ENCODE measurements around the gene C22orf23. TPM values are rescaled to one million over a fixed set of nuclear protein-coding genes. Genes with fewer than 3 reads are reported as not detected.

The C22orf23 gene
- total and polyA plus RNA-seq, 5 donors from 2014 or later: not detected

DNA sequence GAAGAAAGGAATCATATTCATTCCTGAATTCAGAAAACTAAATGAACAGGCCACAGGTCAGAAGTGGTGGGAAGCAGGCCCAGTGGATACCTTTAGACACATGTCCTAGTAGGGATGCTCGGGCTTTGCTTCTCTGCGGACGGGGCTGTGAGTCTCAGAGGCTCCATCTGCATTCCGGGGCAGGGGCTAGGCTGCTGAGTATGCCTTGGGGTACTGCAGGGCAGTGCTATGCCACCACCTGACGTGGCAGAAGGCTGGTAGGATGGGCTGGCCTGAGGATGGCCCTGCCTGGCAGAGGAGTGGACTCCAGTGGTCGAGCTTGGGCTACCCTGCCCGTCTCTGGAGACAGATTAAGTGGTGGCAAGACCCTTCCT is 9.6 kb downstream of the C22orf23 start:
- H3K27ac ChIP-seq (ENCODE audit: insufficient read depth, low read length, poor library complexity, severe bottlenecking): no peak overlapping the region
- no peaks in the 10 kb centered on the region for H3K4me1 Mint-ChIP-seq
- no peaks in the 10 kb centered on the region for H3K4me1 ChIP-seq (ENCODE audit: control insufficient read depth, insufficient read depth, low read length, poor library complexity, severe bottlenecking)
- no peaks in the 10 kb centered on the region for H3K9me3 Mint-ChIP-seq
- no peak overlapping the region for H3K4me3 Mint-ChIP-seq
- H3K27ac Mint-ChIP-seq: no peak overlapping the region
- H3K36me3 Mint-ChIP-seq: peaks cover 12% of the 10 kb centered on the region
- H3K9me3 ChIP-seq (ENCODE audit: control insufficient read depth in 2 of 2, low read length in 2 of 2): no peaks in the 10 kb centered on the region
- DNase-seq (no peak), ATAC-seq (ENCODE audit: low read depth in 2 of 2) (peak in 1 of 2 donors; percentile 34)
- no peaks in the 10 kb centered on the region for H3K27me3 Mint-ChIP-seq
- H3K4me3 ChIP-seq (ENCODE audit: low read depth, low read length): no peak overlapping the region
- H3K36me3 ChIP-seq (ENCODE audit: control insufficient read depth, insufficient read depth, low read length): peaks cover 2% of the 10 kb centered on the region
- H3K27me3 ChIP-seq (ENCODE audit: control insufficient read depth, insufficient read depth, low read length): no peaks in the 10 kb centered on the region

DNA sequence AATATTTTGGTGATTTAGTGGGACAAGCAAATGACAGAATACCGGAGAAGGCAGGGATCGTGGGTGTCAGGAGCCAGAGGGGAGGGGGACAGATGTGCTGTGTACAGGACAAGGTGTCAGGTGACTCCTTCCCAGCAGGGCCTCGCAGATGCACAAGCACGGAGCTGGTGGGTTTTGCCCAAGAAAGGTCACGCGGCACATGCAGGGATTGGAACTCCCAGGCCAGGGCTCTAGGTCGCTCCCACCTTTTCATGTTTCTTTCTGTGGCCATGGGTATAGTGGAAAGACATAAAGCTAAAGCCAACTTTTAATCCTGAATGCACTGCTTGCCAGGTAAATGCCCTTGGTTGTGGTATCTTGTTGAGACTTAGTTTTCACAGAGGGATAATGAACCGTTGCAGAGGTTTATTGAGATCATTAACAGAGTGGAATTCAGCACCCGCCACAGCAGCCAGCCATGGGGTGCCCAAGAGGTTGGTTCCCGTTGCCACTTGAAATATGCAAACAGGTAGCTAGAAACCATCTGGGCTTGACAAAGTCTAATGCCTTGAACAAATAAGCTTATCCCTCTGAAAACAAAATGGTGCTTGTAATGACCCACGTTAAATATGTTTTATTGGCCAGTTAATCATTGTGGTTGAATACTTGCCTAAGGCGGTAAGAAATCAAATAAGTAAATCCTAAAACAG is 10.1 kb downstream of the C22orf23 start:
- Histone ChIP-seq H3K36me3 (ENCODE audit: control insufficient read depth, insufficient read depth, low read length) (peaks cover 2% of the 10 kb centered on the region), H3K4me3 (ENCODE audit: low read depth, low read length) (no peak overlapping the region), H3K27ac (ENCODE audit: insufficient read depth, low read length, poor library complexity, severe bottlenecking) (no peak overlapping the region), H3K4me1 (ENCODE audit: control insufficient read depth, insufficient read depth, low read length, poor library complexity, severe bottlenecking) (no peaks in the 10 kb centered on the region), H3K27me3 (ENCODE audit: control insufficient read depth, insufficient read depth, low read length) (no peaks in the 10 kb centered on the region), H3K9me3 (ENCODE audit: control insufficient read depth in 2 of 2, low read length in 2 of 2) (no peaks in the 10 kb centered on the region)
- ATAC-seq (ENCODE audit: low read depth in 2 of 2) (no peak), DNase-seq (no peak)
- Mint-ChIP-seq H3K27ac (no peak overlapping the region), H3K36me3 (peaks cover 12% of the 10 kb centered on the region), H3K4me3 (no peak overlapping the region), H3K4me1 (no peaks in the 10 kb centered on the region), H3K27me3 (no peaks in the 10 kb centered on the region), H3K9me3 (no peaks in the 10 kb centered on the region)

DNA sequence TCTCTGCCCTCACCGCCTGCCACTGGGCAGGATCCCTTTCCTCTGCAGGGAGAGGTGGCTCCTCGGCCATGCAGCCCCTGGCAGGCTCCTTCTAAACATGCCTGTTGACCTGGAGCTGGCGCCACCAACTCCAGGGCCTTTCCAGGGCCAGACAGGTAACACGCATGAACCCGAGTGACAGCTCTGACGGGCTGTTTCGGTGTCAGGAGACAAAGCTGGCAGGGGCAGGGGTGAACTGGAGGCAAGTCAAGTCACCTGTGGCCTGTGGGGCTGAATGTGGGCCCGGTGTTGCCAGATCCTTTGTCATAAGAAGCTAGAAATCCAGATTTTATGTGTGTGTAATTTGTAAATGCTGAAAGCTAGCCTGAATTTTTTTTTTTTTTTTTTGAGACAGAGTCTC is 11.3 kb downstream of the C22orf23 start:
- H3K4me3 Mint-ChIP-seq: no peak overlapping the region
- H3K27ac Mint-ChIP-seq: no peak overlapping the region
- peaks cover 19% of the 10 kb centered on the region for H3K36me3 Mint-ChIP-seq
- no peak for DNase-seq
- ATAC-seq (ENCODE audit: low read depth in 2 of 2): no peak
- no peaks in the 10 kb centered on the region for H3K4me1 Mint-ChIP-seq
- Histone ChIP-seq H3K4me1 (ENCODE audit: control insufficient read depth, insufficient read depth, low read length, poor library complexity, severe bottlenecking) (no peaks in the 10 kb centered on the region), H3K4me3 (ENCODE audit: low read depth, low read length) (no peak overlapping the region), H3K9me3 (ENCODE audit: control insufficient read depth in 2 of 2, low read length in 2 of 2) (no peaks in the 10 kb centered on the region), H3K27ac (ENCODE audit: insufficient read depth, low read length, poor library complexity, severe bottlenecking) (no peak overlapping the region), H3K27me3 (ENCODE audit: control insufficient read depth, insufficient read depth, low read length) (no peaks in the 10 kb centered on the region), H3K36me3 (ENCODE audit: control insufficient read depth, insufficient read depth, low read length) (peaks cover 8% of the 10 kb centered on the region)
- H3K27me3 Mint-ChIP-seq: no peaks in the 10 kb centered on the region
- H3K9me3 Mint-ChIP-seq: no peaks in the 10 kb centered on the region

- no peaks in the 10 kb centered on the region for H3K4me1 Mint-ChIP-seq
- no peak for ATAC-seq (ENCODE audit: low read depth in 2 of 2)
- H3K27ac Mint-ChIP-seq: no peak overlapping the region
- Histone ChIP-seq H3K4me1 (ENCODE audit: control insufficient read depth, insufficient read depth, low read length, poor library complexity, severe bottlenecking) (no peaks in the 10 kb centered on the region), H3K27ac (ENCODE audit: insufficient read depth, low read length, poor library complexity, severe bottlenecking) (no peak overlapping the region), H3K9me3 (ENCODE audit: control insufficient read depth in 2 of 2, low read length in 2 of 2) (no peaks in the 10 kb centered on the region), H3K27me3 (ENCODE audit: control insufficient read depth, insufficient read depth, low read length) (no peaks in the 10 kb centered on the region), H3K36me3 (ENCODE audit: control insufficient read depth, insufficient read depth, low read length) (peaks cover 8% of the 10 kb centered on the region), H3K4me3 (ENCODE audit: low read depth, low read length) (no peak overlapping the region)
- no peak overlapping the region for H3K4me3 Mint-ChIP-seq
- H3K36me3 Mint-ChIP-seq: peaks cover 19% of the 10 kb centered on the region
- H3K9me3 Mint-ChIP-seq: no peaks in the 10 kb centered on the region
- H3K27me3 Mint-ChIP-seq: no peaks in the 10 kb centered on the region
- DNase-seq: no peak
These were observed 12.6 kb downstream of the C22orf23 start for GRCh38 chr22:37940698-37941376.

DNA sequence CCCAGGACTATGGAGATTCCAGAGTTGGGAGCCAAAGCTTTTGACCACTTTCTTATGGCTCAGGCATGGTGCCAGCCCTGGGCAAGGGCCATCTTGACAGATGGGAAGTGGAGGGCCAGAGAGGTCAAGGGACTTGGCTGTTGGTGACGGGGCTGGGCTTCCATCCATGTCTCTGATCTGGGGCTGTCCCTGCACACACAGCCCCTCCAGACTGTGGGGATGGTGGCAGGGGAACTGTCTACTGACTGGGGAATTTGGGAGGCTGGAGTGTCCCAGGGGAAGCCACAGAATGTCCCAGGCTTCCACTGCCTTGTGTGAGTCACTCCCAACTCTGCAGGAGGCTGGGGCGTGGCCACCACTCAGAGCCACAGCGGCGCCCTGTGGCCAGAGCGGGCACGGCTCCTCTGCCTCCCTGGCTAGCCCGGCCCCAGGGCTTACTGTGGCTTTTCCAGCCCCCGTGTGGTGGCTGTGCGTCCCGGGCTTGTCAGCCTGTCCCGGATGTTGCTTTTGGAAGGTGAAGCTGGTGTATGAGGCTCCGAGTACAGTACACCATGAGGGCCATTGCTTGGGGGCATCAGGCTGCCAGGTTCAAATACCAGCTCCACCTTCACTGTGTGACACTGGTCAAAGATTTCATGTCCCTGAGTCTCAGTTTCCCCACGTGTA is 19.6 kb downstream of the C22orf23 start:
- Mint-ChIP-seq H3K9me3 (no peaks in the 10 kb centered on the region), H3K4me1 (peaks cover 0 to 17% (median 4%) of the 10 kb centered on the region in 4 donors), H3K4me3 (no peak overlapping the region), H3K36me3 (peaks cover 13% of the 10 kb centered on the region), H3K27me3 (no peaks in the 10 kb centered on the region), H3K27ac (no peak overlapping the region)
- Histone ChIP-seq H3K9me3 (ENCODE audit: control insufficient read depth in 2 of 2, low read length in 2 of 2) (no peaks in the 10 kb centered on the region), H3K4me3 (ENCODE audit: low read depth, low read length) (no peak overlapping the region), H3K36me3 (ENCODE audit: control insufficient read depth, insufficient read depth, low read length) (peaks cover 11% of the 10 kb centered on the region), H3K4me1 (ENCODE audit: control insufficient read depth, insufficient read depth, low read length, poor library complexity, severe bottlenecking) (peaks cover 5% of the 10 kb centered on the region), H3K27me3 (ENCODE audit: control insufficient read depth, insufficient read depth, low read length) (no peaks in the 10 kb centered on the region), H3K27ac (ENCODE audit: insufficient read depth, low read length, poor library complexity, severe bottlenecking) (no peak overlapping the region)
- ATAC-seq (ENCODE audit: low read depth in 2 of 2) (peak; percentile 98), DNase-seq (peak; percentile 63 to 86 (median 67))

DNA sequence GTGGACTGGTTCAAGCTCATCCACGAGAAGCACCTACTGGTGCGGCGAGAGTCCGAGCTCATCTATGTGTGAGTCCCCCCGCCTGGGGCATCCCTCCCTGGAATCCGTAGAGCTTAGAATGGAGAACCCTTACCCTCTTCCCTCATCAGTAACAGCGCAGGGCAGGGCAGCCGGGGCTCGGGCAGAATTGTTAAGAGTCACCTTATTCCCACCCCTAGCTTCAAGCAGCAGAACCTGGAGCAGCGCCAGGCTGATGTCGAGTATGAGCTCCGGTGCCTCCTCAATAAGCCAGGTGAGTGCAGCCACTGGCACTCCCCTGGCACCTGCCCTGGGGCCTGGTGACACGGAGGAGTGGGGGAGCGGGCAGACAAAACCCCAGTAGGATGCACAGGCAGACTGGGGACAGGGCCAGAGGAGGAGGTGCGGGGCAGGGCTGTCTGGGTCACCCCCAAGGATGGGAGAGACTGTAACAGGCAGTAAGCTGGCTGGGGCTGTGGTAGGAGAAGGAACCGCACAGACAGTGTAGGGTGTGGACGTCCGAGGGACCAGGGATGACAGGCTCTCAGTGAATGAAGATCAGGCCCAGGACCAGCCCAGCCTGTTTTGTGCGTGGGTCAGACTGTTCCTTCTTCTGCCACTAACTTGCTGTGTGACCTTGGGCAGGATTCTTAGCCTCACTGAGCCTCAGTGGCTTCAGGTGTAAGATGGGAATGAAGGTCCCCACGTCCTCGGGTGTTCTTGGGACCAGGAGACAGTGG is 20.4 kb downstream of the C22orf23 start:
- Mint-ChIP-seq H3K27me3 (no peaks in the 10 kb centered on the region), H3K36me3 (peaks cover 18% of the 10 kb centered on the region)
- no peaks in the 10 kb centered on the region for H3K27me3 ChIP-seq (ENCODE audit: control insufficient read depth, insufficient read depth, low read length)

DNA sequence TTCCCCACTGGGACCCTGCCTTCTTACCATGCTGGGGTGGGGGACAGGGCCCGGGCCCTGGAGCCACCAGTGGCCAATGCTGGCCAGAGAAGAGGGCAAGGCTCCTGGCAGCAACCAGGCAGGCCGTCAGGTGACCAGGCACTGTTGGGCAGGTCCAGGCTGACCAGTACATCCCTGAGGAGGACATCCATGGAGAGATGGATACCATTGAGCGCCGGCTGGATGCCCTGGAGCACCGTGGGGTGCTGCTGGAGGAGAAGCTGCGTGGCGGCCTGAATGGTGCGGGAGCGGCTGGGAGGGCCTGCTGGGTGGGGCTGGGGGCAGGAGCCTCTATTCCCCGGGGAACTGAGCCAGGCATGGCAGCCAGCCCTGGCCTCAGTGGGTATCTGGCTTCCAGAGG is 21.0 kb downstream of the C22orf23 start:
- ATAC-seq (ENCODE audit: low read depth in 2 of 2): no peak
- Histone ChIP-seq H3K36me3 (ENCODE audit: control insufficient read depth, insufficient read depth, low read length) (peaks cover 9% of the 10 kb centered on the region), H3K9me3 (ENCODE audit: control insufficient read depth in 2 of 2, low read length in 2 of 2) (no peaks in the 10 kb centered on the region), H3K27me3 (ENCODE audit: control insufficient read depth, insufficient read depth, low read length) (no peaks in the 10 kb centered on the region), H3K4me3 (ENCODE audit: low read depth, low read length) (no peak overlapping the region), H3K4me1 (ENCODE audit: control insufficient read depth, insufficient read depth, low read length, poor library complexity, severe bottlenecking) (peaks cover 5% of the 10 kb centered on the region), H3K27ac (ENCODE audit: insufficient read depth, low read length, poor library complexity, severe bottlenecking) (no peak overlapping the region)
- no peaks in the 10 kb centered on the region for H3K27me3 Mint-ChIP-seq
- DNase-seq: no peak
- H3K4me3 Mint-ChIP-seq: no peak overlapping the region
- peaks cover 12% of the 10 kb centered on the region for H3K36me3 Mint-ChIP-seq
- H3K27ac Mint-ChIP-seq: no peak overlapping the region
- peaks cover 0 to 17% (median 4%) of the 10 kb centered on the region in 4 donors for H3K4me1 Mint-ChIP-seq
- peaks cover 0 to 1% (median 0%) of the 10 kb centered on the region in 7 donors for H3K9me3 Mint-ChIP-seq

More for the DNA sequence above, 20.4 kb downstream of the C22orf23 start:
- Mint-ChIP-seq H3K4me3 (no peak overlapping the region), H3K27ac (no peak overlapping the region), H3K4me1 (peaks cover 0 to 17% (median 4%) of the 10 kb centered on the region in 4 donors), H3K9me3 (peaks cover 0 to 1% (median 0%) of the 10 kb centered on the region in 7 donors)
- H3K36me3 ChIP-seq (ENCODE audit: control insufficient read depth, insufficient read depth, low read length): peaks cover 11% of the 10 kb centered on the region
- H3K27ac ChIP-seq (ENCODE audit: insufficient read depth, low read length, poor library complexity, severe bottlenecking): no peak overlapping the region
- H3K9me3 ChIP-seq (ENCODE audit: control insufficient read depth in 2 of 2, low read length in 2 of 2): no peaks in the 10 kb centered on the region
- DNase-seq (no peak), ATAC-seq (ENCODE audit: low read depth in 2 of 2) (no peak)
- H3K4me1 ChIP-seq (ENCODE audit: control insufficient read depth, insufficient read depth, low read length, poor library complexity, severe bottlenecking): peaks cover 5% of the 10 kb centered on the region
- H3K4me3 ChIP-seq (ENCODE audit: low read depth, low read length): no peak overlapping the region
